DND-41 (cell line): ENCODE data around the gene FAM168A.

Source experiments
- EZH2 ChIP-seq: IDR thresholded peaks from 3 replicates; pipeline ENCODE4 v1.6.1; 2012; ENCODE audit warnings: borderline replicate concordance, low read depth, mild to moderate bottlenecking, moderate library complexity, low read length, inconsistent platforms; ENCODE audit not compliant: severe bottlenecking
- TF ChIP-seq, protein P1 (sequence below): IDR thresholded peaks from 2 replicates; pipeline ENCODE4 v1.5.1; 2012; ENCODE audit warnings: borderline replicate concordance, low read length, moderate library complexity, mild to moderate bottlenecking; ENCODE audit not compliant: poor library complexity, severe bottlenecking; ENCODE audit errors: extremely low read depth

DNA sequence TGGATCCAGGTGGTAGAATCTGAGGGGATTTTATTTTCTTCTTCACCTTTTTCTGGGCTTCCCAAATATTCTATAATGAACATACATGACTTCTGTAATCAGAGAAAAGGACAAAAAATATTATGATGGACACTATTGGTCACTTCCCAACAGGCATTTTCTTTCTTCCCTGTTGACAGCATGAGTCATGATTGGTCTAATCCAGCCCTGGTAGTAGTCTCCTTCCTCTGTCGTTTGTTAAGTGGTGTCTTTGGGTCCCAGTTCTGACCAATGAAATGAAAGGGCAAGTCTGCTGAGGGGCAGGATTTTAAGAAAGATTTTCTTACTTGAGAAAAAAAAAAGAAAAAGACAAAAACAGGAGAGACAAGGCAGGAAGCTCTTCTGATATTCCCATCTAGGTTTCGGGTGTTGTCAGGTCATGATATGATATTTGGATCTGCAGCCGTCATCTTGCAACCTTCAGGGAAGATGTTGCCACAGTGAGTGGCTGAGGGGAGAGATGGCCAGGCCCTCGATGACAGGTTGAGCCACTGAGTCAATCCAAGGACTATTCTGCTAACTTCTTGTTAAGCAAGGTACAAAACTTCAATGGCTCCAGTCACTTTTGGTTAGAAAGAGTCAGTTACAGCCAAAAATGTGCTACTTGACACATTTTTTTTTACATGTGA is 25.1 kb upstream of the FAM168A start:
- TF ChIP-seq, protein P1, sequence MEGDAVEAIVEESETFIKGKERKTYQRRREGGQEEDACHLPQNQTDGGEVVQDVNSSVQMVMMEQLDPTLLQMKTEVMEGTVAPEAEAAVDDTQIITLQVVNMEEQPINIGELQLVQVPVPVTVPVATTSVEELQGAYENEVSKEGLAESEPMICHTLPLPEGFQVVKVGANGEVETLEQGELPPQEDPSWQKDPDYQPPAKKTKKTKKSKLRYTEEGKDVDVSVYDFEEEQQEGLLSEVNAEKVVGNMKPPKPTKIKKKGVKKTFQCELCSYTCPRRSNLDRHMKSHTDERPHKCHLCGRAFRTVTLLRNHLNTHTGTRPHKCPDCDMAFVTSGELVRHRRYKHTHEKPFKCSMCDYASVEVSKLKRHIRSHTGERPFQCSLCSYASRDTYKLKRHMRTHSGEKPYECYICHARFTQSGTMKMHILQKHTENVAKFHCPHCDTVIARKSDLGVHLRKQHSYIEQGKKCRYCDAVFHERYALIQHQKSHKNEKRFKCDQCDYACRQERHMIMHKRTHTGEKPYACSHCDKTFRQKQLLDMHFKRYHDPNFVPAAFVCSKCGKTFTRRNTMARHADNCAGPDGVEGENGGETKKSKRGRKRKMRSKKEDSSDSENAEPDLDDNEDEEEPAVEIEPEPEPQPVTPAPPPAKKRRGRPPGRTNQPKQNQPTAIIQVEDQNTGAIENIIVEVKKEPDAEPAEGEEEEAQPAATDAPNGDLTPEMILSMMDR: no peak
- TF ChIP-seq EZH2: no peak
